Measurements from ENCODE around the gene CAB39.

The CAB39 gene

DNA sequence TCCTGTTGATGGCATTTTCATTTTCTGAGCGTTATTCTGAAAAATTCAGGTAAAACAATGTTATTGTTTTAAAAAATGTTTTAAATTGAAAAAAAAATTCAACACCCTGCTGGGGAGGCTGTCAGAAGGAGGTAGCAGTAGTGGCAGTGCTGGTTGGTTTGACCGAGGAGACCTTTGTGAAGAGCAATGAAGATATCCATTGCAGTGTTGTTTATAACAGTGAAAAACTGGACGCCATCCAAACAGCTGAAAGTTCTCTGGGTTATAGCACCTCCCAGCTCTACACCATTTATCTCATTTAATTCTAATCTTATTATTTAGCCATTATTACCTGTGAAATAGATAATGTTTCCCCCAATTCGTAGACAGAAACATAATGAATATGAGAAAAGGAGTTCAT, 139.5 kb downstream of the CAB39 start:
- no peak overlapping the region for H4K8ac ChIP-seq (ENCODE audit: low read length)
- H3K14ac ChIP-seq (ENCODE audit: low read length in 2 of 2), result no peak overlapping the region
- no peak overlapping the region for H3K4ac ChIP-seq (ENCODE audit: low read depth in 1 of 2, low read length in 2 of 2)
- no peak overlapping the region for H3K4me2 ChIP-seq (ENCODE audit: low read length, poor library complexity, severe bottlenecking)
- DNase-seq, result no peak
- no peak overlapping the region for H2BK5ac ChIP-seq (ENCODE audit: low read depth, low read length, poor library complexity, severe bottlenecking)
- no peak overlapping the region for H3K27ac ChIP-seq (ENCODE audit: low read length, poor library complexity, severe bottlenecking)
- no peak overlapping the region for H3K18ac ChIP-seq (ENCODE audit: low read depth in 1 of 2, low read length in 2 of 2)
- no peak overlapping the region for H2AFZ ChIP-seq (ENCODE audit: low read depth, low read length)
- H3K4me3 ChIP-seq (ENCODE audit: insufficient read depth in 1 of 2, low read depth in 1 of 2, low read length in 2 of 2), result no peak overlapping the region
- H3K9me3 ChIP-seq (ENCODE audit: control insufficient read depth, low read length), result no peaks in the 10 kb centered on the region
- no peak overlapping the region for H4K91ac ChIP-seq (ENCODE audit: low read length)
- WGBS, result 86% methylated on average over 2 of the region's 4 CpGs
- H2BK12ac ChIP-seq (ENCODE audit: low read length in 2 of 2), result no peak overlapping the region
- H2BK120ac ChIP-seq (ENCODE audit: low read depth, low read length), result no peak overlapping the region
- no peak overlapping the region for H2BK15ac ChIP-seq (ENCODE audit: low read depth, poor library complexity, severe bottlenecking)
- H3K9ac ChIP-seq (ENCODE audit: low read length), result no peak overlapping the region
- H3K27me3 ChIP-seq (ENCODE audit: control insufficient read depth in 1 of 2, insufficient read depth in 1 of 2, low read length in 2 of 2), result peaks cover 4 to 42% of the 10 kb centered on the region in 2 experiments
- H3K4me1 ChIP-seq (ENCODE audit: control insufficient read depth, insufficient read depth, low read depth, low read length), result peaks cover 3% of the 10 kb centered on the region
- no peaks in the 10 kb centered on the region for H3K36me3 ChIP-seq (ENCODE audit: control insufficient read depth in 1 of 2, insufficient read depth in 2 of 2, low read depth in 1 of 2, low read length in 2 of 2)
- H3K79me1 ChIP-seq (replicated peaks; ENCODE audit: low read length, poor library complexity, severe bottlenecking), result no peaks in the 10 kb centered on the region
- H2AK5ac ChIP-seq (ENCODE audit: low read length, severe bottlenecking), result no peak overlapping the region
- no peak overlapping the region for H3K23ac ChIP-seq (ENCODE audit: low read length in 2 of 2)

DNA sequence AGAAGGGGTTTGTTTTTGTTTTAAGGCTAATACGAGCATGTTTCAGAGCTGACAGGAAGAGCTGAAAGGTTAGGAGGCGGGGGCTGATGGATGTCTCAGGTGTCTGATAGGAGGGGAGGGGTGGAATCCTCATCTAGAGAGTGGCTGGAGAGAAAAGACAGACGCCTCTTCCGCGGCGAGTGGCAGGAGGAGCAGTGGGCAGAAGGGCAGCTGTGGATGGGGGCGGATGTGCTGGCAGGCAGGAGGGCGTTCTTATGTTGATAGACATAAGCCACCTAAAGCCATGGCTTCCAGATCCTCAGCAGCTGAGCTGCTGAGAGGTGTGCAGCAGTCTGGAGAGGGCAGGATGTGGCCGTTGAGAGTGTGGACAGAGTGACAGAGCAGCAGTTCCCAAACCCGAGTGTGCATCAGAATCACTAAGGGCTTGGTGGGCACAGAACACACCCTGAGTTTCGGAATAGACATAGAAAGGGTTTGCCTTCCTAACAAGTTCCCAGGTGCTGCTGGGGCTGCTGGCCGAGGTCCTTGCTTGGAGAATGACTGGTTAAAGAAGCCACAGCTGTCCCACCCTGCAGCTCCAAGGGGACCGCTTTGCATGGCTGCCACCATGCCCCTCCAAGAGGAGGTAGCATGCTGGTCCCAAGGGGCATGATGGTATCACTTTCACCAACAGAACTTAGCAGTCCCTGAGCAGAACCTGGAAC, 149.1 kb downstream of the CAB39 start:
- no peak for DNase-seq
- no peak overlapping the region for H3K27ac ChIP-seq (ENCODE audit: low read length, poor library complexity, severe bottlenecking)

DNA sequence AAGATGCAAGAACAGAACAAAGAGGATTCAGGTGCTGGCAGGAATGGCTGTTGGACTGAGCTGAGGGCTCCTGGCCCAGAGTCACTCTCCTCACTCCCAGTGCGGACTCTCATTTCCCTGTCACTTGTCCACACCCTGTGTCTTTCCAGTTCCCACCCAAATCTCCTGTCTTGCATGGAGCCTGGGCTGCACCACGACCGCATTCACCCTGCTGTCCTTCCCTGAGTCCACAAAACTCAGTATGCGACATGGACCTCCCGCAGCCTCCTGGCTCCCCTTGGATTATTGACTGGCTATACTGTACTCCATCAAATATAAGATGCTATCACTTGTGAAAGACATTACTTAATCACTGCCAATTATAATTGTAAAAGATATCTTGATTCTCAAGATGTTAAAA, 149.7 kb downstream of the CAB39 start:
- Histone ChIP-seq H2BK5ac (ENCODE audit: low read depth, low read length, poor library complexity, severe bottlenecking) (no peak overlapping the region), H3K79me1 (replicated peaks; ENCODE audit: low read length, poor library complexity, severe bottlenecking) (no peaks in the 10 kb centered on the region), H3K4me2 (ENCODE audit: low read length, poor library complexity, severe bottlenecking) (no peak overlapping the region), H3K4ac (ENCODE audit: low read depth in 1 of 2, low read length in 2 of 2) (no peak overlapping the region), H4K8ac (ENCODE audit: low read length) (no peak overlapping the region), H3K9ac (ENCODE audit: low read length) (no peak overlapping the region), H4K91ac (ENCODE audit: low read length) (no peak overlapping the region), H2BK12ac (ENCODE audit: low read length in 2 of 2) (no peak overlapping the region), H3K18ac (ENCODE audit: low read depth in 1 of 2, low read length in 2 of 2) (no peak overlapping the region), H3K14ac (ENCODE audit: low read length in 2 of 2) (no peak overlapping the region), H2BK120ac (ENCODE audit: low read depth, low read length) (no peak overlapping the region), H3K9me3 (ENCODE audit: control insufficient read depth, low read length) (peaks cover 4% of the 10 kb centered on the region), H3K27me3 (ENCODE audit: control insufficient read depth in 1 of 2, insufficient read depth in 1 of 2, low read length in 2 of 2) (peaks cover 22 to 58% of the 10 kb centered on the region in 2 experiments), H3K4me3 (ENCODE audit: insufficient read depth in 1 of 2, low read depth in 1 of 2, low read length in 2 of 2) (no peak overlapping the region), H3K36me3 (ENCODE audit: control insufficient read depth in 1 of 2, insufficient read depth in 2 of 2, low read depth in 1 of 2, low read length in 2 of 2) (no peaks in the 10 kb centered on the region), H3K27ac (ENCODE audit: low read length, poor library complexity, severe bottlenecking) (no peak overlapping the region), H3K4me1 (ENCODE audit: control insufficient read depth, insufficient read depth, low read depth, low read length) (peaks cover 22% of the 10 kb centered on the region), H2AFZ (ENCODE audit: low read depth, low read length) (no peak overlapping the region), H2AK5ac (ENCODE audit: low read length, severe bottlenecking) (no peak overlapping the region), H3K23ac (ENCODE audit: low read length in 2 of 2) (peak overlapping the region in 1 of 2 experiments; percentile 40), H2BK15ac (ENCODE audit: low read depth, poor library complexity, severe bottlenecking) (no peak overlapping the region)
- 97% methylated on average over 5 of the region's 5 CpGs for WGBS
- DNase-seq, result no peak

More for the DNA sequence above, 149.1 kb downstream of the CAB39 start:
- no peak overlapping the region for H4K91ac ChIP-seq (ENCODE audit: low read length)
- no peak overlapping the region for H2BK15ac ChIP-seq (ENCODE audit: low read depth, poor library complexity, severe bottlenecking)
- no peak overlapping the region for H2BK120ac ChIP-seq (ENCODE audit: low read depth, low read length)
- H3K23ac ChIP-seq (ENCODE audit: low read length in 2 of 2), result peak overlapping the region in 1 of 2 experiments; percentile 40
- H3K18ac ChIP-seq (ENCODE audit: low read depth in 1 of 2, low read length in 2 of 2), result no peak overlapping the region
- H2BK5ac ChIP-seq (ENCODE audit: low read depth, low read length, poor library complexity, severe bottlenecking), result no peak overlapping the region
- no peaks in the 10 kb centered on the region for H3K79me1 ChIP-seq (replicated peaks; ENCODE audit: low read length, poor library complexity, severe bottlenecking)
- no peak overlapping the region for H2AK5ac ChIP-seq (ENCODE audit: low read length, severe bottlenecking)
- H2AFZ ChIP-seq (ENCODE audit: low read depth, low read length), result no peak overlapping the region
- no peak overlapping the region for H3K14ac ChIP-seq (ENCODE audit: low read length in 2 of 2)
- peaks cover 4% of the 10 kb centered on the region for H3K9me3 ChIP-seq (ENCODE audit: control insufficient read depth, low read length)
- no peak overlapping the region for H3K9ac ChIP-seq (ENCODE audit: low read length)
- 51% methylated on average over 13 of the region's 13 CpGs for WGBS
- H3K4ac ChIP-seq (ENCODE audit: low read depth in 1 of 2, low read length in 2 of 2), result no peak overlapping the region
- H3K27me3 ChIP-seq (ENCODE audit: control insufficient read depth in 1 of 2, insufficient read depth in 1 of 2, low read length in 2 of 2), result peaks cover 22 to 62% of the 10 kb centered on the region in 2 experiments
- no peak overlapping the region for H2BK12ac ChIP-seq (ENCODE audit: low read length in 2 of 2)
- no peak overlapping the region for H4K8ac ChIP-seq (ENCODE audit: low read length)
- H3K4me1 ChIP-seq (ENCODE audit: control insufficient read depth, insufficient read depth, low read depth, low read length), result peaks cover 17% of the 10 kb centered on the region
- no peak overlapping the region for H3K4me3 ChIP-seq (ENCODE audit: insufficient read depth in 1 of 2, low read depth in 1 of 2, low read length in 2 of 2)
- no peak overlapping the region for H3K4me2 ChIP-seq (ENCODE audit: low read length, poor library complexity, severe bottlenecking)
- no peaks in the 10 kb centered on the region for H3K36me3 ChIP-seq (ENCODE audit: control insufficient read depth in 1 of 2, insufficient read depth in 2 of 2, low read depth in 1 of 2, low read length in 2 of 2)

DNA sequence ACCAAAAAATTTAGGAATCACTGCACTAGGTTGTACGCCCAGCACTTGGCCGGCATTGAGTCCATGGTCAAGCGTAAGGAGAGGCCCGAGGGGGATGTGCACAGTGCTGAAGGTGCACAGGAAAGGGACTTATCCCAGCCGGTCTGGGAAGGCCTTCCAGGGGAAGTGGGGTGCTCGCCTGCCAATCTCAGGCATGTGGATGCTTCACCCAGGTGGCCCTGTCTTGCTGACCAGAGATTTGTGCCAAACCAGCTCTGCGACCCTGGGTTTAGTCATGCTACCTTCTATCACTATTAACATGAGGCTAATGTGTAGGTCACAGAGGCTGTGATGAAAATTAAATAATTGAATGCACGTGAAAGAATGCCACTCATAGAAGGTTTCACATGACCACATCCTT, 150.4 kb downstream of the CAB39 start:
- H2BK120ac ChIP-seq (ENCODE audit: low read depth, low read length), result no peak overlapping the region
- no peak overlapping the region for H2BK5ac ChIP-seq (ENCODE audit: low read depth, low read length, poor library complexity, severe bottlenecking)
- no peak for DNase-seq
- WGBS, result 75% methylated on average over 7 of the region's 8 CpGs
- H3K79me1 ChIP-seq (replicated peaks; ENCODE audit: low read length, poor library complexity, severe bottlenecking), result no peaks in the 10 kb centered on the region
- H2AK5ac ChIP-seq (ENCODE audit: low read length, severe bottlenecking), result no peak overlapping the region
- no peak overlapping the region for H3K18ac ChIP-seq (ENCODE audit: low read depth in 1 of 2, low read length in 2 of 2)
- H3K23ac ChIP-seq (ENCODE audit: low read length in 2 of 2), result no peak overlapping the region
- H3K36me3 ChIP-seq (ENCODE audit: control insufficient read depth in 1 of 2, insufficient read depth in 2 of 2, low read depth in 1 of 2, low read length in 2 of 2), result no peaks in the 10 kb centered on the region
- H2BK15ac ChIP-seq (ENCODE audit: low read depth, poor library complexity, severe bottlenecking), result no peak overlapping the region
- no peak overlapping the region for H2AFZ ChIP-seq (ENCODE audit: low read depth, low read length)
- H3K4me2 ChIP-seq (ENCODE audit: low read length, poor library complexity, severe bottlenecking), result no peak overlapping the region
- no peak overlapping the region for H4K91ac ChIP-seq (ENCODE audit: low read length)
- H3K9me3 ChIP-seq (ENCODE audit: control insufficient read depth, low read length), result peaks cover 4% of the 10 kb centered on the region
- H3K27me3 ChIP-seq (ENCODE audit: control insufficient read depth in 1 of 2, insufficient read depth in 1 of 2, low read length in 2 of 2), result peaks cover 22 to 50% of the 10 kb centered on the region in 2 experiments
- no peak overlapping the region for H4K8ac ChIP-seq (ENCODE audit: low read length)
- H3K4ac ChIP-seq (ENCODE audit: low read depth in 1 of 2, low read length in 2 of 2), result no peak overlapping the region
- H3K14ac ChIP-seq (ENCODE audit: low read length in 2 of 2), result no peak overlapping the region
- H3K4me3 ChIP-seq (ENCODE audit: insufficient read depth in 1 of 2, low read depth in 1 of 2, low read length in 2 of 2), result no peak overlapping the region
- H2BK12ac ChIP-seq (ENCODE audit: low read length in 2 of 2), result no peak overlapping the region
- H3K9ac ChIP-seq (ENCODE audit: low read length), result no peak overlapping the region
- peaks cover 27% of the 10 kb centered on the region for H3K4me1 ChIP-seq (ENCODE audit: control insufficient read depth, insufficient read depth, low read depth, low read length)
- H3K27ac ChIP-seq (ENCODE audit: low read length, poor library complexity, severe bottlenecking), result no peak overlapping the region
